HG03432 (cell line): Measurements from ENCODE around the gene KCTD17.
"Not testable (repeated sequence)": the region's sequence is repeated elsewhere in the genome, so short reads cannot be mapped to it uniquely, and the experiment has no call there.

Experiments
- ATAC-seq: cut with Tn5 transposase; IDR thresholded peaks from one replicate; pipeline ENCODE4 v1.9.1; 2021; ENCODE audit warnings: mild to moderate bottlenecking, moderate library complexity; ENCODE audit not compliant: unreplicated experiment

Gene KCTD17

DNA sequence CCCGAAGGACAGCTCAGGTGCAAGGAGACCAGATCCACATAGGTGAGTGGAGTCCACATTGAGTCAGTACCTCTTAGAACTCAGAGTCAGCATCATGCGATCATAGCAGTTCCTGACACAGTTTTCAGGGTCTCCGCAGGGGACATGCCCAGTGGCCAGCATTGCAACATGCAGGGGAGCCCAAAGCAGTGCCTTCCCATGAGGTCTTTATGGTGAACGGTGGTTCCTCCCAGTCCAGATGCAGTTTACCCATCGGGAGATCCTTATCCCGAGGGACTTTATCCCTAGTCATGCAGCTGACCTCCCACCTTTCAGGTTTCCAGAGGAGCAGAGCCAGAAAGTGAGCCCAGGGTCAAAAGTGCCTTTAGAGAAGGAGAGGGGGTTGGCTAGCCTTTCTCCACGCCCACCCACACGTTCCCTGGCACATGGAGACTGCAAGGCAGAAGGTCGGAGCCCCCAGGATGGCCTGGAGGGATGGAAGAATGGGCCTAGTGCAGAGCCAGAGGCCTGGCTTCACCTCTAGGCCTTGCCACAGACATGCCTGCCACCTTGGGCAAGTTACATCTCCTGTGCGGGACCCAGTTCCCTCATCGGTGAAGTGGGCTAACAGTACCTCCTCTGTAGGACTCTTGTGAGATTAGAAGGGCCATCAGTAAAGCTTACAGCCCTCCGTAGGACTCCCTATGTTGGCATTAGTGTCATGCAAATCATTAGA is 6.4 kb downstream of the KCTD17 start:
- no peak for ATAC-seq

DNA sequence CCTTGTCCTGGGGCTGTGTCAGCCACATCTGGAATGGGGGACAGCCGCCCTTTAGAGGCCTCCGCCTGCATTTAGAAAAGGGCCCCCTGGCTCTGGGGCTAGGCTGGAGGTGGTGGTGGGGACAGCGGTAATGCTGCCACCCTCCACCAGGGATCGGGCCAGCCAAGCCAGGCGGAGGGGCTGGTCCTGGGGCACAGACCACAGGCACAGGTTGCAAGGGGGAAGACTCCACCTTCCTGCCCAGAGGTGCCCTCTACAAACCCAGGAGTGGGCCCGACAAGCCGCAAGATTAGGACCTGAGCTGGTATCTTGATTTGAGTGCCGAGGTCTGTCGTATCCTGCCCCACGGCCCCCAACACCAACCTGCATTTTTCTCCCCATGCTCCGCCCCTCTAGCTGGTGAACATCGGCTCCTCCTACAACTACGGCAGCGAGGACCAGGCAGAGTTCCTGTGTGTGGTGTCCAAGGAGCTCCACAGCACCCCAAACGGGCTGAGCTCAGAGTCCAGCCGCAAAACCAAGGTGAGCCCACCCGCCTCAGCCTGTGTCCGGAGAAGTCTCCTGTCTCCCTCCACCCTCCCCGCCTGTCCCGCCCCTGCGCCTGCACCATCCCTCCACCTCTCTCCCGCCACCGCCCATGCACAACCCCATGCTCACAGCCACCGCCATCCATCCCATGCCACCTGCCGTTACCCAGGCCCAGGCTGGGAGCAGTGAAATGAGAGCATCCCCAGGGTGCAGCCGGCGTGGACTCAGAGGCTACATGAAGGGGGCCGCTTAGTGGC is 7.6 kb downstream of the KCTD17 start:
- ATAC-seq, result no peak

GRCh38 chr22:37059876-37060449 is 8.4 kb downstream of the KCTD17 start:
- ATAC-seq, result no peak

DNA sequence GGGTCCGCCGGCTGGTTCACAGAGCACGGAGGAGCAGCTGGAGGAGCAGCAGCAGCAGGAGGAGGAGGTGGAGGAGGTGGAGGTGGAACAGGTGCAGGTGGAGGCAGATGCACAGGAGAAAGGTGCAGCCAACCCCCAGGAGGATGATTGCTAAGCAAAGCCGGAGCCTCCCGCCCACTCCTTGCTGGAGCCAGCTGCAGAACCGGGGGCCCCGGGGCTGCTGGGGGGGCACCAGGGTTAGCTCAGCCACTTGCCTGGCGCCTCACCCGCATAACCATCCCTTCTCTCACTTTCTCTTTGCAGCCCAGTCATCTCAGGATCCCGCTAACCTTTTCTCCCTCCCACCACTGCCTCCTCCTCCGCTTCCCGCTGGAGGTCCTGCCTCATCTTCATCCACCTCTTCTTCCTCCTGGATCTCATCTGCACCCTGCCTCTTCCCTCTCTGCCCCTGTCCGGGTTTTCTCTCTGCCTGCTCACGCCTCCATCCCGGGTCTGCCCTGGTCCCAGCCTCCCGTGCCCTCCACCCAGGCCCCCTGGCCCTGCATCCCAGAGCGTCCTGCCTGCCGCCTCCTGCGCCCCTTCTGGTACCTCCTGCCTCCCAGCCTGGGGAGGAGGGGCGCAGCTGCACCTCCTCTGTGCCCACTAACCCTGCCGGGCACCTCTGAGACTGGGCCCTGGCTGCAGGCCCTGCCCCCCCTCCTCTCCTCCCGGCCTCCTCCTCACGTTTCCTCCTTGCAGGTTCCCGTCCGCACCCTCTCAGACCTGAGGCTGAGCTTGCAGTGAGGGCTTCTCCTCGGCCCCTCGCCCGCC is 9.5 kb downstream of the KCTD17 start:
- no peak for ATAC-seq

DNA sequence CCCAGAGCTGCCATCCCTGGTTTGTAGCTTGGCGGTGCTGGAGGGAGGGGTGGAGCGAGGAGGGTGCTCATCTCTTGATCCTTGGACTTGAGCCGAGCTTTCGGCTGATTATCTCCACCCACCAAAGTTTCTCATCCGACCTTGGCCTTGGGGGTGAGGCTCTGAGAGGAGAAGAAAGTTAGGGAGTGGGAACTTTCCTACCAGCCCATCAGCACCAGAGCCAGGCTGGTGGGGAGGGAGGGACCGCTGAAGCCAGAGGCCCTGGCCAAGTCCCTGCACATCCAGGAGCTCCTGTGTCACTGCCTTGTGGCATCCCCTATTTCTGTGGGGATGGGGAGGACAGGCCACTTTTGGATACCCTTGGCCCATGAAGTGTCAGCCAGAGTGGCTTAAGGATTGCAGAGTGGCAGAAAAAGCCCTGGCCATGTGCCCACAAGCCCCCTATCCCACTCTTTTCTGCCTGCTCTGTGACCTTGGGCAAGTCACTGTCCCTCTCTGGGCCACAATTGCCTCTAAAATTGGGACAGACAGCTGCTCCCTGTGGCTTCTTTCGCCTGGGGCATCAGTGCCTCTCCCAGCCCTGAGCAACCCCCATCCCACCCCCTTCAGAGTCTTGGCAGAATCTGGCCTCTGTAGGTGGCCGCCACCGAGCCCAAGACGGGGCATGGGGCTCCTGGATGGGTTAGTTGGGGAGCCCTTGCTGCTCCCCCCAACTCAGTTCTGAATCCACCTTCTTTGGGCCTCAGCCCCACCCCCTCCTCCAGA is 10.3 kb downstream of the KCTD17 start:
- no peak for ATAC-seq

- no peak for ATAC-seq
These were observed 10.8 kb downstream of the KCTD17 start for GRCh38 chr22:37062376-37062675.

- no peak for ATAC-seq
These were observed 11.3 kb downstream of the KCTD17 start for GRCh38 chr22:37062702-37063381.

GRCh38 chr22:37063431-37064420 is 12.2 kb downstream of the KCTD17 start:
- ATAC-seq, result no peak

- no peak for ATAC-seq
These were observed 13.0 kb downstream of the KCTD17 start for GRCh38 chr22:37064553-37064952.

DNA sequence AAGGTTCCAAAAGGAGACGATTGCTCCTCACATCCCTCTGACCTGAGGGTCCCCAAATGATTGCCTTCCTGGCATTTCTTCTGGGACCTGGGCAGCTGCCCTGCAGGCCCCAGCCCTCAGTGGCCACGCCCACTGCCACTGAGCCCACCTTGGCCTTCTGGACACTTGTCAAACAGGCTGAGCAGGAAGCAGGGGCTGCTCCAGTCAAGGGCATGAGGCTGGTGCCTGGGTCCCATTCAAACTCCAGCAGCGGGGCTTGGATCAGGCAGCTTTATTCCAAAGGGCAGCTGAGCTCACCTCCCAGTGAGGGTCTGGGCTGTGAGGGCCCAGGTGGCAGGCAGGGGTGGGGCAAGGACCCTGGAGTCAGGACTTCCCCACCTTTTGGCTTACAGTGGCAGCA is 13.6 kb downstream of the KCTD17 start:
- ATAC-seq, result no peak

DNA sequence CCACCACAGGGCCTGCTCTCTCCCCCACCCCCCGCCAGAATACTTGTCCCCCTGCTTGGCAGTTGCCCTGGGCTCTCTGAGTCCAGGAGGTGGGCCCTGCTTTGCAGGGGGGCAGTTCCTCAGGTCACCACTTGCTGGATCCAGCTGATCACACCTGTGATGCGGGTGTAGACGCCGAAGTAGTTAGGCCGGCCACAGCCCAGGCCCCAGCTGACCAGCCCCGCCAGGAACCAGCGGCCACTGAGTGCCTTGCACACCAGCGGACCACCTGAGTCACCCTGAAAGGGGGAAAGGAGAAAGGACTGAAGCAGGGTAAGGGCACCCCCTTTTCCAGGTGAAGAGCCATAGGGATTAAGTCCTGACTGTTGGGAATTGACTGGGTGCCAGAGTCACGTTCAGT is 14.4 kb downstream of the KCTD17 start:
- no peak for ATAC-seq

DNA sequence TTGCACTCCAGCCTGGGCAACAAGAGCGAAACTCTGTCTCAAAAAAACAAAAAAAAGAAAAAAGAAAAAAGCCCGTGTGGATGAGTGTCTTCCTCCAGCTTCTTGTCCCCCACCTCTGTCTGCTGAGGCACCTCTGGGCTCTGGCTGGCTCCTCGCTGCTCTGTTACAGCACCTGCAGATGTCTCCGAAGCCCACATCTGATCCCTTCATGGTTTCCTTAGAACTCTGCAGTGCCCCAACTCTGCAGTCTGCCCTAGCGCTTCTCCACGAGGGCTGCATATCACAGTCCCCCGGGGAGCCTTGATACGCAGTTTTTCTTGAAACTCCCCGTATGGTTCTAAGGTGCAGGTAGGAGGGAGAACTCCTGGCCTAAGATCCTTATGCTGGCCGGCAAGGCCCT is 15.9 kb downstream of the KCTD17 start:
- ATAC-seq, result no peak

GRCh38 chr22:37068859-37069258 is 17.3 kb downstream of the KCTD17 start:
- no peak for ATAC-seq

DNA sequence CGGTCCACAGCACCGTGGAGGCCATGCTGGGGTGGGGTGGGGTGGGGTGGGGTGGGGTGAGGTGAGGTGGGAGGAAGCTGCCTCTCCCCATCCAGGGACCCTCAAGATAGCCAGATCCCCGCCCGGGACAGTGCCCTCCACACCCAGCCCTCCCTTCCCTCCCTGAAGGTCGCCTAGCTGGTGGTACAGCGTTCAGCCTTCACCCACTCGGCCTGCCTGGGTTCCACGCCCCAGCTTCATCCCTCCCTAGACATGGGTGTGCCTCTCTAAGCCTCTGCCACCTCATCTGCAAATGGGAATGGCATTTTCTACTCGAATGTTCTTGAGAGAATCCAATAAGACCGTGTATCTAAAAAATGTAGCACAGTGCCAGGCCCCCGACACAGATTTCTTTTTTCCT is 17.8 kb downstream of the KCTD17 start:
- ATAC-seq, result no peak

DNA sequence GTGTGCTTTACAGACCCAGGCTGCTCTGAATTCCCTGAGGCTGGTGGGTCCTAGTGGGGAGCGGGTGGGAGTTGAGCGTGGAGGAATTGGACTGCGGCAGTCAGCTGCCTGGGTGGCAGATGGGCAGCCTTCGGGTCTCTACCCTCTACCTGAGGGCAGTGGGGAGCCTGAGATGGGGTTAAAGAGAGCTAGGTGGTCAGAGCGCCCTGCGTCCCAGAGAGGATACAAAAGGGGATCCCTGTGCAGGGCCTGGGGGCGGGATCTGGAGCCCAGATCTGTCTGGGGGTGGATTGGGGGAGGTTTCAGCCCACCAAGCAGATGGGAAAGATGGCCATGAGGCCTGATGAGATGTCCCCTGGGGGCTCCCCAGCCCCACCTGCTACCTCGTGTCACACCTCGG is 18.2 kb downstream of the KCTD17 start:
- ATAC-seq, result no peak

DNA sequence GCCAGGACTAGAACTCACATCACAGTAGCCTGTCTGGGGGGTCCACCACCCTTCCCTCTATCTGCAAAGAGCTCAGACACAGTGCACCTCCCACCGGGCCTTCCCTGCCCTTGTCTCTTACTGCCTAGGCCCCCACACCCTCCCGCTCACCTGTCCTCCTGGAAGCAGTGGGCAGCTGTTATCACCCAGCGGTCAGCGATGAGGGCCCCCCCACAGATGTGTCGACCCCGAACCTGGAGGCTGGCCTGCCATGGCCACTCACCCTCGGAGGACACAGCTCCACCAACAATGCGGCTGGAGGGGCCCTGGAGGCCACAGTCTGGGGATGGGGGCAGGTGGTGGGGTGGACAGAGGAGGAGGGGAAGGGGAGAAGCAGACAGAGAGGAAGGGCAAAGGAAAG is 18.8 kb downstream of the KCTD17 start:
- ATAC-seq, result no peak

DNA sequence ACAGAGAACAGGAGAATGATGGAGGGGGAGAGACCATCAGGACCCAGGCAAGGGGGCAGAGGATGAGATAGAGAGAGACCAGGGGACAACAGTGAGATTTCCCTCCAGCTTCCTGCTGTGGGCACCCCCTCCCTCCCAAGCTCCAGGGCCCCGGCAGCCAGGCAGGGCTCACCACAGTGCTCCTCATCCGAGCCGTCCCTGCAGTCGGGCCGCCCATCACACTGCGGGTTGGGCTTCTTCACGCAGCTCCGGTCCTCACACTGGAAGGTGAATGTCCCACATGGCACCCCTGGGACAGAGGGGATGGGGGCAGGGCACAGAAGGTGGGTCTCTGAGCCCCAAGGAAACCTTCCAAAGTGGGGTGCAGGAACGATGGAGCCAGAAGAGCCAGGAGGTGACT is 19.2 kb downstream of the KCTD17 start:
- no peak for ATAC-seq

- not testable (repeated sequence) for ATAC-seq
These were observed 20.5 kb downstream of the KCTD17 start for GRCh38 chr22:37071850-37072592.
